Endothelial cell of umbilical vein (primary cell): ENCODE measurements around the gene KHDC1L. TPM values are rescaled to one million over a fixed set of nuclear protein-coding genes. Genes with fewer than 3 reads are reported as not detected.

Experiments used
- BruUV-seq: library from RNA; stranded (reverse); fragments of 400-500 nt; replicated peaks from 2 replicates; lab custom pipeline; 2021; lab: Mats Ljungman, UMichigan
- CTCF ChIA-PET: fragments of 300-600, 350-600 bp; sonication (Branson Sonifier 250); formaldehyde crosslinking; loops from one replicate; lab custom pipeline; 2021; ENCODE audit warnings: antibody characterized with exemption, inconsistent platforms; lab: Charles Lee
- POLR2A ChIA-PET: fragments of 300-600, 350-600 bp; sonication (Branson Sonifier 250); formaldehyde crosslinking; loops from one replicate; lab custom pipeline; 2021; ENCODE audit warnings: antibody characterized with exemption, inconsistent platforms; lab: Charles Lee
- DNase-seq: peaks from one replicate; pipeline ENCODE4 v3.0.0-alpha.2; 2011; ENCODE audit warnings: low read depth, low spot score
- FAIRE-seq: peaks from 2 replicates; lab custom pipeline; 2011; peaks lifted over from hg19 to GRCh38; lab: Jason Lieb, UNC
- H2AFZ ChIP-seq: 2 replicates; pipeline ENCODE4 v1.6.0; 2012; ENCODE audit warnings: low read depth, low read length, control low read depth, inconsistent platforms
- H3K27ac ChIP-seq: 2 replicates; pipeline ENCODE4 v1.5.1; 2011; ENCODE audit warnings: low read depth, mild to moderate bottlenecking, control low read depth, low read length, moderate library complexity; ENCODE audit not compliant: insufficient read depth
- H3K27me3 ChIP-seq, 2 experiments: 2 replicates each; pipeline versions ENCODE4 v1.6.0 to v1.6.1; 2011; ENCODE audit warnings: low read length in 2 of 2, mixed read lengths in 1 of 2; ENCODE audit not compliant: control insufficient read depth in 2 of 2, insufficient read depth in 2 of 2
- H3K36me3 ChIP-seq, 2 experiments: 2 replicates in 1 of 2; 3 replicates in 1 of 2; pipeline ENCODE4 v1.5.1; 2011; ENCODE audit warnings: low read length in 2 of 2, mild to moderate bottlenecking in 1 of 2, moderate library complexity in 1 of 2; ENCODE audit not compliant: control insufficient read depth in 2 of 2, insufficient read depth in 2 of 2; ENCODE audit errors: extremely low read depth in 1 of 2
- H3K4me1 ChIP-seq: 3 replicates; pipeline ENCODE4 v1.5.1; 2011; ENCODE audit warnings: mild to moderate bottlenecking, low read length; ENCODE audit not compliant: control insufficient read depth, insufficient read depth; ENCODE audit errors: extremely low read depth
- H3K4me2 ChIP-seq: 2 replicates; pipeline ENCODE4 v1.6.1; 2011; ENCODE audit warnings: low read length, control low read depth, mixed read lengths; ENCODE audit not compliant: insufficient read depth
- H3K4me3 ChIP-seq, 3 experiments: fragments of 200-600 bp in 1 of 3; sonication (generic), shearing (Covaris generic) in 1 of 3; replicated peaks in 1 of 3; 2 replicates each; pipeline ENCODE4 v1.5.1; 2011 to 2016; ENCODE audit warnings: control low read depth in 3 of 3, low read length in 3 of 3, mild to moderate bottlenecking in 2 of 3, inconsistent platforms in 1 of 3, low read depth in 1 of 3, moderate library complexity in 1 of 3; ENCODE audit not compliant: insufficient read depth in 1 of 3
- H3K79me2 ChIP-seq: 2 replicates; pipeline ENCODE4 v1.6.0; 2012; ENCODE audit warnings: low read length, inconsistent platforms; ENCODE audit not compliant: control insufficient read depth, insufficient read depth
- H3K9ac ChIP-seq: replicated peaks from 2 replicates; pipeline ENCODE3; 2011; ENCODE audit warnings: low read length, control low read depth; ENCODE audit not compliant: insufficient read depth; ENCODE audit errors: extremely low read depth
- H3K9me1 ChIP-seq: replicated peaks from 3 replicates; pipeline ENCODE4 v1.6.0; 2011; ENCODE audit warnings: mild to moderate bottlenecking, low read length; ENCODE audit not compliant: control insufficient read depth, insufficient read depth; ENCODE audit errors: extremely low read depth
- H3K9me3 ChIP-seq: replicated peaks from 2 replicates; pipeline ENCODE4 v1.5.1; 2012; ENCODE audit warnings: low read length, inconsistent platforms; ENCODE audit not compliant: control insufficient read depth, insufficient read depth
- H4K20me1 ChIP-seq: replicated peaks from 2 replicates; pipeline ENCODE3; 2011; ENCODE audit warnings: mild to moderate bottlenecking, low read length; ENCODE audit not compliant: control insufficient read depth, insufficient read depth; ENCODE audit errors: extremely low read depth
- EZH2 ChIP-seq: IDR thresholded peaks from 2 replicates; pipeline ENCODE4 v1.6.1; 2012; ENCODE audit warnings: borderline replicate concordance, low read depth, mild to moderate bottlenecking, moderate library complexity, low read length, inconsistent platforms; ENCODE audit not compliant: severe bottlenecking
- FOS ChIP-seq: IDR thresholded peaks from 2 replicates; pipeline ENCODE4 v1.6.1; 2011; ENCODE audit warnings: mild to moderate bottlenecking, low read length, moderate library complexity, borderline replicate concordance; ENCODE audit not compliant: insufficient read depth
- GATA2 ChIP-seq: IDR thresholded peaks from 2 replicates; pipeline ENCODE4 v1.7.0; 2011; ENCODE audit warnings: low read depth, mild to moderate bottlenecking, moderate library complexity, mixed read lengths, low read length; ENCODE audit not compliant: insufficient read length, insufficient read depth
- JUN ChIP-seq: IDR thresholded peaks from 2 replicates; pipeline ENCODE4 v1.6.1; 2011; ENCODE audit warnings: borderline replicate concordance, low read depth; ENCODE audit not compliant: insufficient read length, insufficient read depth
- MAX ChIP-seq: IDR thresholded peaks from 2 replicates; pipeline ENCODE4 v1.6.1; 2011; ENCODE audit not compliant: insufficient read depth, insufficient read length
- MYC ChIP-seq: IDR thresholded peaks from one replicate; pipeline ENCODE4 v1.6.1; 2011; ENCODE audit warnings: mild to moderate bottlenecking, low read depth, low read length
- POLR2A ChIP-seq: IDR thresholded peaks from 2 replicates; pipeline ENCODE4 v1.6.1; 2012; ENCODE audit warnings: low read depth, mild to moderate bottlenecking, control low read depth, low read length
- POLR2AphosphoS5 ChIP-seq: IDR thresholded peaks from 2 replicates; pipeline ENCODE4 v1.6.1; 2012; ENCODE audit warnings: low read depth, mild to moderate bottlenecking, control low read depth, low read length, moderate library complexity; ENCODE audit not compliant: insufficient read depth
- dilution Hi-C: fragments of 300-500 bp; cut with MboI; formaldehyde crosslinking; loops from one replicate; pipeline ENCODE4 v1.15.0; 2019; ENCODE audit warnings: low sequenced_read_pairs; ENCODE audit not compliant: extremely low pct_ligation_motif_present
- intact Hi-C: fragments of 100-400 bp; cut with micrococcal nuclease; formaldehyde crosslinking; loops from one replicate; pipeline ENCODE4 v1.10.0; 2022
- polyA plus RNA-seq, 4 experiments: library from polyadenylated mRNA; depleted of rRNA in 3 of 4; stranded (reverse) in 3 of 4; unstranded in 1 of 4; fragments of >200 nt; gene quantifications; 2 replicates each; pipeline versions ENCODE4 v1.2.1 to v1.2.3, GENCODE V29; 2011 to 2012; ENCODE audit warnings: missing spikeins in 1 of 4
- total RNA-seq: library from RNA; stranded (reverse); gene quantifications from 2 replicates; pipeline ENCODE4 v1.2.3, GENCODE V29; 2021
- TF ChIP-seq, protein P1 (sequence below), 2 donors: IDR thresholded peaks; 1 replicate in 1 of 2; 2 replicates in 1 of 2; pipeline ENCODE4 v1.5.1; 2011; ENCODE audit warnings: low read length in 2 of 2, mild to moderate bottlenecking in 2 of 2, moderate library complexity in 2 of 2, control low read depth in 1 of 2, inconsistent platforms in 1 of 2, low read depth in 1 of 2; ENCODE audit not compliant: insufficient read depth in 1 of 2; ENCODE audit errors: extremely low read depth in 1 of 2

Gene KHDC1L
- total and polyA plus RNA-seq, 2 donors (not counting 3 experiments of a cell fraction or from before 2014, with no cell fraction given), result 0.15 TPM; not detected in 1

DNA sequence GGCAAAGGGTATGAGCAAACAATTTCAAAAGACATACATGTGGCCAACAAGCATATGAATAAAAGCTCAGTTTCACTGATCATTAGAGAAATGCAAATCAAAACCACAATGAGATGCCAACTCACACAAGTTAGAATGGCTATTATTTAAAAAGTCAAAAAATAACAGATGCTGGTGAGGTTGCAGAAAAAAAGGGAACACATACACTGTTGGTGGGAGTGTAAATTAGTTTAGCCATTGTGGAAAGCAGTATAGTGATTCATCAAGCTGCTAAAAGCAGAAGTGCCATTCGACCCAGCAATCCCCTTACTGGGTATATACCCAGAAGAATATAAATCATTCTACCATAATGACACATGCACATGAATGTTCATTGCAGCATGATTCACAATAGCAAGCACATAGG lies 6.7 kb upstream of the KHDC1L start:
- H4K20me1 ChIP-seq, result no peaks in the 10 kb centered on the region
- H2AFZ ChIP-seq, result no peak overlapping the region
- no TSS peak for BruUV-seq
- H3K4me2 ChIP-seq, result no peak overlapping the region
- no peak overlapping the region for H3K27ac ChIP-seq
- no peaks in the 10 kb centered on the region for H3K4me1 ChIP-seq
- no peak for DNase-seq
- intact Hi-C loops (no loop called here), dilution Hi-C loops (no loop called here)
- no peak overlapping the region for H3K4me3 ChIP-seq
- no peak for TF ChIP-seq FOS
- no peaks in the 10 kb centered on the region for H3K9me3 ChIP-seq
- no peaks in the 10 kb centered on the region for H3K27me3 ChIP-seq
- no peaks in the 10 kb centered on the region for H3K36me3 ChIP-seq
- FAIRE-seq, result no peak
- no peaks in the 10 kb centered on the region for H3K9me1 ChIP-seq
- no peak overlapping the region for H3K9ac ChIP-seq
- no peaks in the 10 kb centered on the region for H3K79me2 ChIP-seq
- ChIA-PET POLR2A (no interaction called here), CTCF (interaction anchor here (0.9 kb wide), 1 partner anchor 16 kb away, joined by 3 read pairs; no protein-coding TSS in a partner anchor)

DNA sequence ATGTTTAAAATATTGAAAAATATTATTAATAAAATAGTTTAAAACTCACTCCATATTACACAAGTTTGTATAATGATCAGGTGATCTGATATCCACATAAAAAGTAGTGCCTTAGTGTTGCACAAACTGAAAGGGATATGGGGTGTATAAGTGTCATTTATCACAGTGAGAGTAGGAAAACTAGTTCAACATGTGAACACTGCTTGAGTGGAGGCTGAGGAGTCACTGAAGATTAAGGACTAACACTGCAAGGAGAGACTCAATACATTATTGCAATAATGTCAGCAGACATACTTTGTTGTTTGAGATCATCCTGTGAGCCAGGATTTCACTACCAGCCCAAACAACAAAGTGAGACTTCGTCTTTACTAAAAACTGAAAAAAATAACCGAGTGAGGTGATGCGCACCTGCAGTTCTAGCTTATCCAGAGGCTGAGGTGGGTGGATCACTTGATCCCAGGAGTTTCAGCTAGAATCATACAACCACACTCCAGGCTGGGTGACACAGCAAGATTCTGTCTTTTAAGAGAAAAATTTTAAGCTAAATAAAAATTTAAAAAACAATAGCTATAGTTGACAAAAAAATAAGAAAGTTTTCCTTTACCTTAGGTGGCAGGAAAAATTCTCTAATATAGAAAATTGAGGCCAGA lies 2.4 kb upstream of the KHDC1L start:
- no peaks in the 10 kb centered on the region for H4K20me1 ChIP-seq
- no peak overlapping the region for H2AFZ ChIP-seq
- ChIA-PET CTCF (no interaction called here), POLR2A (no interaction called here)
- H3K4me3 ChIP-seq, result no peak overlapping the region
- no peak overlapping the region for H3K4me2 ChIP-seq
- no peaks in the 10 kb centered on the region for H3K4me1 ChIP-seq
- no peaks in the 10 kb centered on the region for H3K36me3 ChIP-seq
- no peak overlapping the region for H3K27ac ChIP-seq
- TF ChIP-seq MAX (no peak), POLR2AphosphoS5 (no peak), EZH2 (no peak), JUN (no peak), GATA2 (no peak), MYC (no peak), FOS (no peak), POLR2A (no peak)
- TF ChIP-seq, protein P1, sequence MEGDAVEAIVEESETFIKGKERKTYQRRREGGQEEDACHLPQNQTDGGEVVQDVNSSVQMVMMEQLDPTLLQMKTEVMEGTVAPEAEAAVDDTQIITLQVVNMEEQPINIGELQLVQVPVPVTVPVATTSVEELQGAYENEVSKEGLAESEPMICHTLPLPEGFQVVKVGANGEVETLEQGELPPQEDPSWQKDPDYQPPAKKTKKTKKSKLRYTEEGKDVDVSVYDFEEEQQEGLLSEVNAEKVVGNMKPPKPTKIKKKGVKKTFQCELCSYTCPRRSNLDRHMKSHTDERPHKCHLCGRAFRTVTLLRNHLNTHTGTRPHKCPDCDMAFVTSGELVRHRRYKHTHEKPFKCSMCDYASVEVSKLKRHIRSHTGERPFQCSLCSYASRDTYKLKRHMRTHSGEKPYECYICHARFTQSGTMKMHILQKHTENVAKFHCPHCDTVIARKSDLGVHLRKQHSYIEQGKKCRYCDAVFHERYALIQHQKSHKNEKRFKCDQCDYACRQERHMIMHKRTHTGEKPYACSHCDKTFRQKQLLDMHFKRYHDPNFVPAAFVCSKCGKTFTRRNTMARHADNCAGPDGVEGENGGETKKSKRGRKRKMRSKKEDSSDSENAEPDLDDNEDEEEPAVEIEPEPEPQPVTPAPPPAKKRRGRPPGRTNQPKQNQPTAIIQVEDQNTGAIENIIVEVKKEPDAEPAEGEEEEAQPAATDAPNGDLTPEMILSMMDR (IDR thresholded peaks at IDR 0.05; ENCODE audit: extremely low read depth in 1 of 2, insufficient read depth in 1 of 2, low read depth in 1 of 2, low read length in 2 of 2), result no peak
- no peak overlapping the region for H3K9ac ChIP-seq
- BruUV-seq, result no TSS peak
- H3K27me3 ChIP-seq, result no peaks in the 10 kb centered on the region
- no peaks in the 10 kb centered on the region for H3K79me2 ChIP-seq
- FAIRE-seq, result no peak
- intact Hi-C loops (no loop called here), dilution Hi-C loops (no loop called here)
- DNase-seq, result no peak
- H3K9me3 ChIP-seq, result no peaks in the 10 kb centered on the region
- H3K9me1 ChIP-seq, result no peaks in the 10 kb centered on the region
